Tibial artery (tissue), 4 donors: ENCODE data around the gene RNLS.

Experiments
- DNase-seq, 2 donors: peaks; one replicate each; pipeline ENCODE4 v3.0.0-alpha.2; 2019
- H3K27ac ChIP-seq, 2 donors: fragments of 200-600 bp; sonication (generic) in 1 of 2; 1 replicate in 1 of 2; 2 replicates in 1 of 2; pipeline ENCODE4 v1.5.1; 2018 to 2019; ENCODE audit warnings: mild to moderate bottlenecking in 1 of 2
- H3K27me3 ChIP-seq, 2 donors: fragments of 200-600 bp; sonication (generic) in 1 of 2; one replicate each; pipeline versions ENCODE4 v1.5.1 to v1.6.0; 2016 to 2019
- H3K36me3 ChIP-seq, 3 donors: fragments of 200-600 bp; sonication (generic) in 2 of 3; one replicate each; pipeline ENCODE4 v1.5.1; 2016 to 2019; ENCODE audit warnings: mild to moderate bottlenecking in 2 of 3
- H3K4me1 ChIP-seq, 4 donors: fragments of 200-600 bp; sonication (generic) in 2 of 4; 1 replicate in 3 of 4; 2 replicates in 1 of 4; pipeline ENCODE4 v1.5.1; 2016 to 2019
- H3K4me3 ChIP-seq, 2 donors: fragments of 200-600 bp; sonication (generic) in 1 of 2; 1 replicate in 1 of 2; 2 replicates in 1 of 2; pipeline ENCODE4 v1.5.1; 2018 to 2019; ENCODE audit warnings: mild to moderate bottlenecking in 2 of 2
- H3K9me3 ChIP-seq, 3 donors: fragments of 200-600 bp; sonication (generic) in 1 of 3; one replicate each; pipeline ENCODE4 v1.5.1; 2016 to 2019
- CTCF ChIP-seq, 2 experiments: fragments of 200-600 bp in 1 of 2; fragments of 450-650 bp in 1 of 2; IDR thresholded peaks; one replicate each; pipeline ENCODE4 v1.5.1; 2017 to 2019; ENCODE audit warnings: antibody characterized with exemption in 2 of 2, mild to moderate bottlenecking in 1 of 2, moderate library complexity in 1 of 2
- intact Hi-C: fragments of 100-400 bp; cut with DNase I; formaldehyde crosslinking; loops from one replicate; pipeline ENCODE4 v1.15.0; 2023; ENCODE audit warnings: low total_unique reads

RNLS gene

GRCh38 chr10:88499569-88500470 lies 83.3 kb downstream of the RNLS start:
- no peak for DNase-seq
- no peaks in the 10 kb centered on the region for H3K9me3 ChIP-seq
- H3K4me3 ChIP-seq: no peak overlapping the region
- intact Hi-C loops: no loop called here
- no peaks in the 10 kb centered on the region for H3K36me3 ChIP-seq
- no peaks in the 10 kb centered on the region for H3K27me3 ChIP-seq
- no peak overlapping the region for H3K27ac ChIP-seq
- no peak for TF ChIP-seq CTCF (IDR thresholded peaks at IDR 0.05)
- no peaks in the 10 kb centered on the region for H3K4me1 ChIP-seq

GRCh38 chr10:88497913-88498312 lies 85.2 kb downstream of the RNLS start:
- no peak for DNase-seq
- Histone ChIP-seq H3K9me3 (no peaks in the 10 kb centered on the region), H3K36me3 (no peaks in the 10 kb centered on the region), H3K27me3 (no peaks in the 10 kb centered on the region), H3K4me1 (peaks cover 0 to 9% (median 0%) of the 10 kb centered on the region in 4 donors), H3K4me3 (no peak overlapping the region), H3K27ac (no peak overlapping the region)
- intact Hi-C loops: no loop called here
- TF ChIP-seq CTCF (IDR thresholded peaks at IDR 0.05): no peak

- no peaks in the 10 kb centered on the region for H3K36me3 ChIP-seq
- intact Hi-C loops: no loop called here
- TF ChIP-seq CTCF (IDR thresholded peaks at IDR 0.05): no peak
- H3K9me3 ChIP-seq: no peaks in the 10 kb centered on the region
- H3K4me1 ChIP-seq: peaks cover 0 to 9% (median 0%) of the 10 kb centered on the region in 4 donors
- H3K4me3 ChIP-seq: no peak overlapping the region
- H3K27me3 ChIP-seq: no peaks in the 10 kb centered on the region
- no peak for DNase-seq
- H3K27ac ChIP-seq: no peak overlapping the region
Observed at GRCh38 chr10:88494537-88494936, 88.6 kb downstream of the RNLS start.

GRCh38 chr10:88493691-88494483 lies 89.2 kb downstream of the RNLS start:
- DNase-seq: no peak
- Histone ChIP-seq H3K4me1 (peaks cover 0 to 9% (median 0%) of the 10 kb centered on the region in 4 donors), H3K27me3 (no peaks in the 10 kb centered on the region), H3K27ac (no peak overlapping the region), H3K9me3 (no peaks in the 10 kb centered on the region), H3K36me3 (no peaks in the 10 kb centered on the region), H3K4me3 (no peak overlapping the region)
- intact Hi-C loops: no loop called here
- TF ChIP-seq CTCF (IDR thresholded peaks at IDR 0.05): no peak

GRCh38 chr10:88491314-88491713 lies 91.8 kb downstream of the RNLS start:
- H3K36me3 ChIP-seq: no peaks in the 10 kb centered on the region
- intact Hi-C loops: no loop called here
- TF ChIP-seq CTCF (IDR thresholded peaks at IDR 0.05): no peak
- no peak for DNase-seq
- H3K4me1 ChIP-seq: peaks cover 0 to 9% (median 0%) of the 10 kb centered on the region in 4 donors
- H3K9me3 ChIP-seq: no peaks in the 10 kb centered on the region
- H3K27ac ChIP-seq: no peak overlapping the region
- no peak overlapping the region for H3K4me3 ChIP-seq
- H3K27me3 ChIP-seq: no peaks in the 10 kb centered on the region
